Measurements from ENCODE around the gene HDAC4.

The HDAC4 gene

GRCh38 chr2:239383036-239383758, 17.6 kb downstream of the HDAC4 start:
- Histone ChIP-seq H3K27me3 (no peaks in the 10 kb centered on the region), H3K9me3 (no peaks in the 10 kb centered on the region), H3K4me3 (ENCODE audit: low read depth in 1 of 2, low read length in 1 of 2) (no peak overlapping the region), H3K27ac (no peak overlapping the region), H3K36me3 (peaks cover 8% of the 10 kb centered on the region), H3K4me1 (ENCODE audit: control insufficient read depth in 1 of 2, insufficient read depth in 1 of 2, low read depth in 1 of 2, low read length in 1 of 2) (peaks cover 31 to 37% of the 10 kb centered on the region in 2 experiments)
- no peak for TF ChIP-seq CTCF (IDR thresholded peaks at IDR 0.05)

GRCh38 chr2:239382384-239382880, 18.4 kb downstream of the HDAC4 start:
- TF ChIP-seq CTCF (IDR thresholded peaks at IDR 0.05) = no peak
- H3K27ac ChIP-seq = no peak overlapping the region
- peaks cover 8% of the 10 kb centered on the region for H3K36me3 ChIP-seq

GRCh38 chr2:239381709-239382134, 19.1 kb downstream of the HDAC4 start:
- H3K27ac ChIP-seq = no peak overlapping the region
- no peak for TF ChIP-seq CTCF (IDR thresholded peaks at IDR 0.05)
- H3K4me3 ChIP-seq (ENCODE audit: low read depth in 1 of 2, low read length in 1 of 2) = no peak overlapping the region

More at GRCh38 chr2:239382384-239382880, 18.4 kb downstream of the HDAC4 start:
- Histone ChIP-seq H3K4me1 (ENCODE audit: control insufficient read depth in 1 of 2, insufficient read depth in 1 of 2, low read depth in 1 of 2, low read length in 1 of 2) (peaks cover 31 to 37% of the 10 kb centered on the region in 2 experiments), H3K4me3 (ENCODE audit: low read depth in 1 of 2, low read length in 1 of 2) (no peak overlapping the region), H3K27me3 (no peaks in the 10 kb centered on the region), H3K9me3 (no peaks in the 10 kb centered on the region)

GRCh38 chr2:239380831-239381708, 19.8 kb downstream of the HDAC4 start:
- H3K4me1 ChIP-seq (ENCODE audit: control insufficient read depth in 1 of 2, insufficient read depth in 1 of 2, low read depth in 1 of 2, low read length in 1 of 2) = peaks cover 31 to 37% of the 10 kb centered on the region in 2 experiments
- no peaks in the 10 kb centered on the region for H3K9me3 ChIP-seq
- TF ChIP-seq CTCF (IDR thresholded peaks at IDR 0.05) = no peak
- H3K27ac ChIP-seq = peak overlapping the region; percentile 64
- H3K36me3 ChIP-seq = peaks cover 6% of the 10 kb centered on the region
- H3K27me3 ChIP-seq = no peaks in the 10 kb centered on the region
- peak overlapping the region in 1 of 2 experiments; percentile 25 for H3K4me3 ChIP-seq (ENCODE audit: low read depth in 1 of 2, low read length in 1 of 2)

More at GRCh38 chr2:239381709-239382134, 19.1 kb downstream of the HDAC4 start:
- no peaks in the 10 kb centered on the region for H3K27me3 ChIP-seq
- peaks cover 31 to 37% of the 10 kb centered on the region in 2 experiments for H3K4me1 ChIP-seq (ENCODE audit: control insufficient read depth in 1 of 2, insufficient read depth in 1 of 2, low read depth in 1 of 2, low read length in 1 of 2)
- no peaks in the 10 kb centered on the region for H3K9me3 ChIP-seq
- peaks cover 6% of the 10 kb centered on the region for H3K36me3 ChIP-seq

GRCh38 chr2:239379641-239380170, 21.1 kb downstream of the HDAC4 start:
- Histone ChIP-seq H3K27me3 (no peaks in the 10 kb centered on the region), H3K27ac (peak overlapping the region; percentile 59), H3K9me3 (no peaks in the 10 kb centered on the region), H3K36me3 (peaks cover 17% of the 10 kb centered on the region), H3K4me3 (ENCODE audit: low read depth in 1 of 2, low read length in 1 of 2) (no peak overlapping the region), H3K4me1 (ENCODE audit: control insufficient read depth in 1 of 2, insufficient read depth in 1 of 2, low read depth in 1 of 2, low read length in 1 of 2) (peaks cover 31 to 37% of the 10 kb centered on the region in 2 experiments)
- TF ChIP-seq CTCF (IDR thresholded peaks at IDR 0.05) = no peak
